Colonic mucosa (tissue), 4 donors: Measurements from ENCODE around the gene KICS2. TPM values are rescaled to one million over a fixed set of nuclear protein-coding genes. Genes with fewer than 3 reads are reported as not detected.
"Not testable (repeated sequence)": the region's sequence is repeated elsewhere in the genome, so short reads cannot be mapped to it uniquely, and the experiment has no call there.

Experiments
- DNase-seq: peaks from one replicate; pipeline ENCODE4 v3.0.0-alpha.2; 2020
- H3K27ac ChIP-seq: fragments of 200-600 bp; one replicate; pipeline ENCODE4 v1.8.0; 2021
- H3K27me3 ChIP-seq: fragments of 200-600 bp; one replicate; pipeline ENCODE4 v1.8.0; 2021
- H3K36me3 ChIP-seq: fragments of 200-600 bp; one replicate; pipeline ENCODE4 v1.8.0; 2021
- H3K4me1 ChIP-seq: fragments of 200-600 bp; one replicate; pipeline ENCODE4 v1.8.0; 2021; ENCODE audit warnings: mild to moderate bottlenecking
- H3K4me3 ChIP-seq: fragments of 200-600 bp; one replicate; pipeline ENCODE4 v1.8.0; 2021
- H3K9ac ChIP-seq, 2 donors: one replicate each; pipeline ENCODE4 v1.7.0; 2013; ENCODE audit warnings: control low read depth in 2 of 2, low read depth in 2 of 2, low read length in 2 of 2
- H3K9me3 ChIP-seq: fragments of 200-600 bp; one replicate; pipeline ENCODE4 v1.8.0; 2021
- CTCF ChIP-seq: fragments of 200-600 bp; IDR thresholded peaks from one replicate; pipeline ENCODE4 v1.8.0; 2022; ENCODE audit warnings: antibody characterized with exemption, mild to moderate bottlenecking
- intact Hi-C: fragments of 100-400 bp; cut with DNase I; formaldehyde crosslinking; loops from one replicate; pipeline ENCODE4 v1.14.1; 2022
- total RNA-seq, 2 donors: library from RNA; stranded (reverse); fragmentation: NEBNext Ultra II Directional in 1 of 2; extraction: Animal tissue kit (Norgen Biotek cat#: 25700) in 1 of 2; gene quantifications; one replicate each; pipeline ENCODE4 v1.2.1, GENCODE V29; 2021
- donor health status: healthy.
- donor health status: DM: no; HTN: no; CAD: no.
- donor health status: DM: no; HTN: no; CAD: no.

KICS2 gene
- total RNA-seq, 2 donors from 2014 or later, result 3.4 to 5.5 TPM

DNA sequence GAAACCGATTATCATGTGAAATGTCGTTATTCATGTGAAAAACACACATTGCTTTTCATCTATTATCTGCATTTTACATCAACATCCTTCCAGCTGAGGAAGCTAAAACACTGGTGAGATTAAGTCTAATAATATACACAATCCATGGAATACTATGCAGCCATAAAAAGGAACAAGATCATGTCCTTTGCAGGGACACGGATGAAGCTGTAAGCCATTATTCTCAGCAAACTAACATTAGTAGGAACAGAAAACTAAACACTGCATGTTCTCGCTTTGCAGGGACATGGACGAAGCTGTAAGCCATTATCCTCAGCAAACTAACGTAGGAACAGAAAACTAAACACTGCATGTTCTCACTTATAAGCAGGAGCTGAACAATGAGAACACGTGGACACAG, 18.3 kb downstream of the KICS2 start:
- Histone ChIP-seq H3K4me1 (no peaks in the 10 kb centered on the region), H3K36me3 (no peaks in the 10 kb centered on the region), H3K9me3 (no peaks in the 10 kb centered on the region), H3K9ac (no peak overlapping the region), H3K27ac (no peak overlapping the region), H3K27me3 (no peaks in the 10 kb centered on the region), H3K4me3 (no peak overlapping the region)
- no peak for DNase-seq
- intact Hi-C loops, result no loop called here
- no peak for TF ChIP-seq CTCF

GRCh38 chr12:64203036-64203435, 19.1 kb downstream of the KICS2 start:
- no peak for DNase-seq
- H3K27ac ChIP-seq, result no peak overlapping the region
- H3K9ac ChIP-seq, result no peak overlapping the region
- intact Hi-C loops, result no loop called here
- H3K4me1 ChIP-seq, result no peaks in the 10 kb centered on the region
- no peaks in the 10 kb centered on the region for H3K27me3 ChIP-seq
- TF ChIP-seq CTCF, result no peak
- no peak overlapping the region for H3K4me3 ChIP-seq
- H3K9me3 ChIP-seq, result no peaks in the 10 kb centered on the region
- no peaks in the 10 kb centered on the region for H3K36me3 ChIP-seq

DNA sequence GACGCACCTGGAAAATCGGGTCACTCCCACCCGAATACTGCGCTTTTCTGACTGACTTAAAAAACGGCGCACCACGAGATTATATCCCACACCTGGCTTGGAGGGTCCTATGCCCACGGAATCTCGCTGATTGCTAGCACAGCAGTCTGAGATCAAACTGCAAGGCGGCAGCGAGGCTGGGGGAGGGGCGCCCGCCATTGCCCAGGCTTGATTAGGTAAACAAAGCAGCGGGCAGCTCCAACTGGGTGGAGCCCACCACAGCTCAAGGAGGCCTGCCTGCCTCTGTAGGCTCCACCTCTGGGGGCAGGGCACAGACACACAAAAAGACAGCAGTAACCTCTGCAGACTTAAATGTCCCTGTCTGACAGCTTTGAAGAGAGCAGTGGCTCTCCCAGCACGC, 26.3 kb downstream of the KICS2 start:
- H3K9me3 ChIP-seq, H3K4me1 ChIP-seq, H3K27me3 ChIP-seq, H3K27ac ChIP-seq, intact Hi-C loops, H3K9ac ChIP-seq, H3K36me3 ChIP-seq, H3K4me3 ChIP-seq, DNase-seq: not testable (repeated sequence)

GRCh38 chr12:64194333-64195149, 27.6 kb downstream of the KICS2 start:
- intact Hi-C loops, result no loop called here
- no peak for TF ChIP-seq CTCF
- Histone ChIP-seq H3K9ac (no peak overlapping the region), H3K4me1 (no peaks in the 10 kb centered on the region), H3K4me3 (no peak overlapping the region), H3K9me3 (no peaks in the 10 kb centered on the region), H3K27ac (no peak overlapping the region), H3K27me3 (no peaks in the 10 kb centered on the region), H3K36me3 (no peaks in the 10 kb centered on the region)
- DNase-seq, result no peak

- no peak overlapping the region for H3K4me3 ChIP-seq
- H3K27me3 ChIP-seq, result no peaks in the 10 kb centered on the region
- intact Hi-C loops, result no loop called here
Observed at GRCh38 chr12:64193931-64194330, 28.2 kb downstream of the KICS2 start.

More at GRCh38 chr12:64193931-64194330, 28.2 kb downstream of the KICS2 start:
- Histone ChIP-seq H3K27ac (no peak overlapping the region), H3K9me3 (no peaks in the 10 kb centered on the region), H3K36me3 (no peaks in the 10 kb centered on the region), H3K4me1 (no peaks in the 10 kb centered on the region), H3K9ac (no peak overlapping the region)
- TF ChIP-seq CTCF, result no peak
- no peak for DNase-seq
